NCI-H1092 (cell line): ENCODE data around the gene RANBP10.
"Not testable (repeated sequence)": the region's sequence is repeated elsewhere in the genome, so short reads cannot be mapped to it uniquely, and the experiment has no call there.

ENCODE experiments used
- DNase-seq: peaks from one replicate; lab custom pipeline; 2025; lab: John Stamatoyannopoulos, UW

RANBP10 gene

GRCh38 chr16:67714522-67714921 is 91.8 kb downstream of the RANBP10 start:
- DNase-seq = no peak

- DNase-seq = no peak
Observed at GRCh38 chr16:67713647-67714273, 92.6 kb downstream of the RANBP10 start.

GRCh38 chr16:67710607-67711006 is 95.8 kb downstream of the RANBP10 start:
- DNase-seq = no peak

GRCh38 chr16:67709050-67709449 is 97.3 kb downstream of the RANBP10 start:
- DNase-seq = no peak

DNA sequence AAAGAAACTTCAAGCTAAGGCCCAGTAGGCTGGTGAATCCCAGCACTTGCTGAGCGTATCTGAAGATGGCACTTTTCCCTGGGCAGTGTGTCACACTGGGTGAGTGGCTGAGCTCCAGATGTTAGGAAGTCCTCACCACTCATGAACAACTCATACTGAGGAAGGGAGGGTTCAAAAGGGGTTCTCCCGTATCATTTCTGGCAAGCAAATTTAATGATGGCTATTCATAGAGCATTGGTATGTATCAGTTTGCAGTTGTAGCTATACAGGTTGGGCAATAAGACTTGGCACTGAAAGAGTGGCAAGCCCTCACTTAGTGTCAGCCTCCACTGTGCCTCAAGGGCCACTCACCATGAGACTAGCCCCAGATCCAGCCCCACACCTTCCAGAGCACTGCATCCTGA is 98.0 kb downstream of the RANBP10 start:
- no peak for DNase-seq

DNA sequence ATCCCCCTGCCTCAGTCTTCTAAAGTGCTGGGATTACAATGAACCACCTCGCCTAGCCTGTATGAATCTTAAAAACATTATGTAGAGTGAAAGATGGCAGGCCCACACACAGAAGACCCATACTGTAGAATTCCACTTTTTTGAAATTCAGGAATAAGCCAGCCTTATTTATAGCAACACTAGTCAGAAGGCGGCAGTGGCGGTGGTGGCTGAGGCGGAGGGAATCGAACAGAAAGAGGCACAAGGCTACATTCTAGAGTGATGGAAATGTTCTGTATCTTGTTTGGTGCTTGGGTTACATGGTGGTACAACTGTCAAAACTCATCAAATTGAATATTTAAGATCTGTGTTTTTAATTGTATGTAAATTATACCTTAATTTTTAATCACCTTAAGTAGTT is 98.6 kb downstream of the RANBP10 start:
- DNase-seq = no peak

- DNase-seq = no peak
Observed at GRCh38 chr16:67707210-67707609, 99.2 kb downstream of the RANBP10 start.

- no peak for DNase-seq
Observed at GRCh38 chr16:67704110-67704509, 102.2 kb downstream of the RANBP10 start.

GRCh38 chr16:67703626-67704025 is 102.7 kb downstream of the RANBP10 start:
- DNase-seq = no peak

DNA sequence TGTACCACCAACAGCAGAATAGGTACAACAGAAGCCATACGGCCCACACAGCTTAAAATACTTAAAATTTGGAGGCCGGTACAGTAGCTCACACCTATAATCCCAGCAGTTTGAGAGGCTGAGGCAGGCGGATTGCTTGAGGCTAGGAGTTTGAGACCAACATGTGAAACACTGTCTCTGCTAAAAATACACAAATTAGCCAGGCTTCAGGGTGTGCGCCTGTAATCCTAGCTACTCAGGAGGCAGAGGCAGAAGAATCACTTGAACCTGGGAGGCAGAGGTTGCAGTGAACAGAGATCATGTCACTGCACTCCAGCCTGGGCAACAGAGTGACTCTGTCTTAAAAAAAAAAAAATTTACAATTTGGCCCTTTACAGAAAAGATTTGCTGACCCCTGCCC is 104.2 kb downstream of the RANBP10 start:
- DNase-seq = no peak

DNA sequence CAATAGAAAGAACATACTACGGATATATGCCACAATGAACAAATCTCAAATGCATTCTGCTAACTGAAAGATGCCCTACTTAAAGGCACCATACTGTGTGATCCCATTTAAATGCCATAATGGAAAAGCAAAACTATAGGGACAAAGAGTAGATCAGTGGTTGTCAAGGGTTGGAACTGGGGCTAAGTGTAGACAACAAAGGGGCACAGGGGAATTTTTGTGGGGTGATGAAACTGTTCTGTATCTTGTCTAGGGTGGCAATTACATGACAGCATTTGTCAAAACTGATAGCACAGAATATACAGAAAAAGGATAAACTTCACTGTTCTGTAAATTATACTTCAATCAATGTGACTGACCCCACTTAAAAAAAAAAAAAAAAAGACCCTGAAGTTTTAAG is 104.9 kb downstream of the RANBP10 start:
- no peak for DNase-seq

DNA sequence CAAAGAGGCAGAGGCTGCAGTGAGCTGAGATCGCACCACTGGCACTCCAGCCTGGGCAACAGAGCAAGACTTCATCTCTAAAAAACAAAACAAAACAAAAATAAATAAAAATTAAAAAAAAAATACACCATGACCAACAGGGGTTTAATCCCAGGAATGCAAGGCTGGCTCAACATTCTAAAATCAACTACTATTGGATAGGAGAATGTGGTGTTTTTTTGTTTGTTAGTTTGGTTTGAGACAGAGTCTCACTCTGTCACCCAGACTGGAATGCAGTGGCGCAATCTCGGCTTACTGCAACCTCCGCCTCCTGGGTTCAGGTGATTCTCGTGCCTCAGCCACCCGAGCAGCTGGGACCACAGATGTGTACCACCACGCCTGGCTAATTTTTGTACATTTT is 107.1 kb downstream of the RANBP10 start:
- DNase-seq = no peak

DNA sequence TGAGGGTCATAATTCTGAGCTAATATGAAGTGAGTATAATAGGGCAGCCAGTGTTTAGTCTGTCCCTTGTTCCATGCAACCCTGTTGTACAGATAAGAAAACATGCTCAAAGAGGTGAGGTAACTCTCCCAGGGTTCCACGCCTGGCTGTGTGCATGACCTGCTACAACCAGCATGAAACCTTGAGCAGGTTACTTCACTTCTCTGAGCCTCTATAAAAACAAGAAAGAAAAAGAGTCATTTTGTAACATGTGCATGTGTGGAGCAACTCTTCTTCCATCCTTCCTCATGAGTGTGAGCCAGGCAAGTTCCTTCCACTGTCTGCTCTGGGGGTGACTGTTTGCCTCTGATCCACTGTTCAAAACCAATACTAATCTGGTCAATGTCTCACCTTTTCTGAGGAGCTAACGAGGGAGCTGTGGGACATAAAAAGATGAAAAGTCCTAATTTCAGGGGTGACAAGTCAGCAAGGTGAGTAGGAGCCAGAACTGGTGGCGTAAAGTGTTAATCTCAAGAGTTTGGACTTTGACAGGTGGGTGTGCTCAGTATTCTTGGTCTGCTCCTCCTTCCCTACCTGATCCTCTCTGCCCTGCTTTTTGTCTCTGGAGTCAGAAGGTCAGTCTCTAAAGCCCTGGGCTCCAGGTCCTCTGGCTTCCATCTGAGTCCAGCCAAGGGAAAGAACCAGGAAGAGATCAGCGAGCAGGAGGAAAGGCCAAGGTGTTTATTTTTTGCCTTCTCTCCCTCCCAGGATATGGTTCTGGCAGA is 108.8 kb downstream of the RANBP10 start:
- no peak for DNase-seq

GRCh38 chr16:67694611-67695010 is 111.7 kb downstream of the RANBP10 start:
- DNase-seq = no peak

DNA sequence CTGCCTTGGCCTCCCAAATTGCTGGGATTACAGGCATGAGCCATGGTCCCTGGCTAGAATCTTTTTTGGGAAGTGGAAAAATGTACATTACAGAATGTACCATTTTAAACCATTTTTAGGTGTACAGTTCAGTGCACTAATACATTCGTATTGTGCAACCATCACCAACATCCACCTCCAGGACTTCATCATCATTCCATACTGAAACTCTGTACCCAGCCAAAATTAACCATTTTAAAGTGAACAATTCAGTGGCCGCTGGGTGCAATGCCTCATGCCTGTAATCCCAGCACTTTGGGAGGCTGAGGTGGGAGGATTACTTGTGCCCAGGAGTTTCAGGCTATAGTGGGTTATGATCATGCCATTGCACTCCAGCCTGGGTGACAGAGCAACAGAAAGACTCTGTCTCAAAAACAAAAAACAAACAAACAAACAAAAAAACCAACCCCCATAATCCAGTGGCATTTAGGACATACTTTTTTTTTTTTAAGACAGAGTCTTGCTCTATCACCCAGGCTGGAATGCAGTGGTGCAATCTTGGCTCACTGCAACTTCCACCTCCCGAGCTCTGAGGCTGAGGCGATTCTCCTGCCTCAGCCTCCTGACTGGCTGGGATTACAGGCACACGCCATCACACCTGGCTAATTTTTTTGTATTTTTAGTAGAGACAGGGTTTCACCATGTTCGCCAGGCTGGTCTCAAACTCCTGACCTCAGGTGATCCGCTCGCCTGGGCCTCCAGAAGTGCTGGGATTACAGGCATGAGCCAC is 112.7 kb downstream of the RANBP10 start:
- DNase-seq = not testable (repeated sequence)

GRCh38 chr16:67685388-67686112 is 120.8 kb downstream of the RANBP10 start:
- DNase-seq = no peak

GRCh38 chr16:67683767-67684166 is 122.6 kb downstream of the RANBP10 start:
- no peak for DNase-seq

DNA sequence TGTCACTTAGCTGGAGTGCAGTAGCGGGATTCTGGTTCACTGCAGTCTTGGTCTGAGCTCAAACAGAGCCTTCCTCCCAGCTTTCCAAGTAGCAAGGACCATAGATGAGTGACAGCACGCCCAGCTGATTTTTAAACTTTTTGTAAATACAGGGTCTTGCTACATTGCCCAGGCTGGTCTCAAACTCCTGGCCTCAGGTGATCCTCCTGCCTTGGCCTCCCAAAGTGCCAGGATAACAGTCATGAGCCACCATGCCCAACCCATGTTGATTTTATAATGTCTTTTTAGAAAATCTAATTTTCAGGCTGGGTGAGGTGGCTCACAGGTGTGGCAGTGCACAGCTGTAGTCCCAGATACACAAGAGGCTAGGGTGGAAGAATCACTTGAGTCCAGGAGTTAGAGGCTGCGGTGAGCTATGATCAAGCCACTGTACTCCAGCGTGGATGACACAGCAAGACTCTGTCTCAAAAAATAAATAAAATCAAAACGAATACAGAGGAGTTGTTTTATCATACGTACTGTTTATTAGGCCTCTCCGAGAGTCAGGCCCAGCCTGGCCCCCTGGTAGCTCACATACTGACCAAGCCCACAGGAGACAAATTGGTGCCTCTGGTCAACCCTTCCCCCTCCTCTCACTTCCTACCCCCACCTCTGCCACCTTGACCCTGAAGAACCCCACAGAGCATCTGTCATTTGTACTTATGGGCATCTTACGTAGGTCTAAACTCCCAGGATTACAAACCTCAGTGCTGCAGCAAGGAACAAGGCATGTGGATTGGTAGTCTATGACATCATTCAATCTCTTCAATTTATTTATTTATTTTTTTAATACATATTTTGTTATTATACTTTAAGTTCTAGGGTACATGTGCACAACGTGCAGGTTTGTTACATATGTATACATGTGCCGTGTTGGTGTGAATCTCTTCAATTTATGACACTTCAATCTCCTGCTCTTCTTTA is 126.1 kb downstream of the RANBP10 start:
- no peak for DNase-seq

DNA sequence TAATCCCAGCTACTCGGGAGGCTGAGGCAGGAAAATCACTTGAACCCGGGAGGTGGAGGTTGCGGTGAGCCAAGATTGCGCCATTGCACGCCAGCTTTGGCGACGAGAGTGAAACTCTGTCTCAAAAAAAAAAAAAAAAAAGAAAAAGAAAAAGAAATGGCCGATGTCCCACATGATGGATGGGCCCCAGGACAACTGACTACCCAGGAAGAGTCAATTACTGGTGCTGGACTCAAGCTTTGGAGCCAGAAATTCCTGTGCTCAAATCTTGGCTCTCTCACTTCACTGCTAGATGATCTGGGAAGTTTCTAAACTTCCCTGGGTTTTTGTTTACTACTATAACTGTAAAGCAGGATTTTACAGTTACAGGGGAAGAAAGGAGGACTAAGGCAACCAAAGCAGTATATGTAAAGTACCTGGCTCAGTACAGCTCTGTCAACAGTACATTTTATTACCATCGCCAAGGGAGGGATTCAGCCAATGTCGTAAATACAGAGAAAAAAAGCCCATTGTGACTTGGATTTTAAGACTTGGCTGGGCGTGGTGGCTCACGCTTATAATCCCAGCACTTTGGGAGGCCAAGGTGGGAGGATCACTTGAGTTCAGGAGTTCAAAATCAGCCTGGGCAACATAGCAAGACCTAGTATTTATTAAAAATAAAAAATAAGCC is 127.9 kb downstream of the RANBP10 start:
- no peak for DNase-seq

- no peak for DNase-seq
Observed at GRCh38 chr16:67677712-67678111, 128.6 kb downstream of the RANBP10 start.

DNA sequence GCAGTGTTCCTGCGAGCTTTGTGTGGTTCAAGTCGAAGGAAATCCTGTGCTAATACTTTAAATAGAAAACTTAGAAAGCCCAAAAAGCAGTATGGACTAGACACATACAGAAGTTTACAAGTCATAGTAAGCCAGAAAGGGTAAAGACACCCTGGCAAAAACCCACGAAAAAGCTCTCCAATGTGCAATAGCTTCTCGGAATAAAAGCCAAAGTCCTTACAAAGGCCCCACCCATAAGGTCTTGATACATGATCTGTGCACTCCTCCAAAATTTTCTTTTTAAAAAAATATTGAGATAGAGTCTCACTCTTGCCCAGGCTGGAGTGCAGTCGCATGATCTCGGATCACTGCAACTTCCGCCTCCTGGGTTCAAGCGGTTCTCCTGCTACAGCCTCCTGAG is 129.4 kb downstream of the RANBP10 start:
- DNase-seq = no peak
